Activated effector memory CD4-positive, alpha-beta T cell treated with anti-CD3 and anti-CD28 coated beads, Interleukin-2, amount 50 U/mL, for 16 hours (primary cell): ENCODE data around the gene SNAP91.
"Not testable (repeated sequence)": the region's sequence is repeated elsewhere in the genome, so short reads cannot be mapped to it uniquely, and the experiment has no call there.

Experiments
- DNase-seq: peaks from one replicate; pipeline ENCODE4 v3.0.0-alpha.2; 2020

Gene SNAP91

GRCh38 chr6:83629908-83630307 is 79.0 kb downstream of the SNAP91 start:
- DNase-seq = not testable (repeated sequence)

GRCh38 chr6:83615025-83615999 is 93.6 kb downstream of the SNAP91 start:
- DNase-seq = no peak

GRCh38 chr6:83613378-83613777 is 95.5 kb downstream of the SNAP91 start:
- DNase-seq = no peak

- DNase-seq = no peak
Measured at GRCh38 chr6:83609248-83609647, 99.7 kb downstream of the SNAP91 start.

GRCh38 chr6:83605517-83605916 is 103.4 kb downstream of the SNAP91 start:
- DNase-seq = no peak

GRCh38 chr6:83603551-83603950 is 105.3 kb downstream of the SNAP91 start:
- DNase-seq = no peak

- no peak for DNase-seq
Measured at GRCh38 chr6:83601119-83601518, 107.8 kb downstream of the SNAP91 start.

- no peak for DNase-seq
Measured at GRCh38 chr6:83600459-83600858, 108.4 kb downstream of the SNAP91 start.

- DNase-seq = no peak
Measured at GRCh38 chr6:83597511-83597910, 111.4 kb downstream of the SNAP91 start.

GRCh38 chr6:83597051-83597450 is 111.8 kb downstream of the SNAP91 start:
- no peak for DNase-seq

GRCh38 chr6:83594941-83595340 is 114.0 kb downstream of the SNAP91 start:
- no peak for DNase-seq

GRCh38 chr6:83593395-83593785 is 115.5 kb downstream of the SNAP91 start:
- no peak for DNase-seq

- DNase-seq = no peak
Measured at GRCh38 chr6:83592770-83593394, 116.0 kb downstream of the SNAP91 start.

GRCh38 chr6:83590416-83590815 is 118.5 kb downstream of the SNAP91 start:
- no peak for DNase-seq

GRCh38 chr6:83589076-83589475 is 119.8 kb downstream of the SNAP91 start:
- DNase-seq = no peak

- DNase-seq = no peak
Measured at GRCh38 chr6:83578057-83578456, 130.8 kb downstream of the SNAP91 start.

GRCh38 chr6:83574783-83575182 is 134.1 kb downstream of the SNAP91 start:
- DNase-seq = no peak

GRCh38 chr6:83571663-83572185 is 137.2 kb downstream of the SNAP91 start:
- not testable (repeated sequence) for DNase-seq

GRCh38 chr6:83558975-83559374 is 149.9 kb downstream of the SNAP91 start:
- DNase-seq = no peak

- DNase-seq = no peak
Measured at GRCh38 chr6:83556871-83557270, 152.0 kb downstream of the SNAP91 start.

GRCh38 chr6:83551748-83552147 is 157.2 kb downstream of the SNAP91 start:
- not testable (repeated sequence) for DNase-seq

GRCh38 chr6:83550482-83550881 is 158.4 kb downstream of the SNAP91 start:
- DNase-seq = not testable (repeated sequence)

GRCh38 chr6:83546636-83547035 is 162.3 kb downstream of the SNAP91 start:
- DNase-seq = no peak

- DNase-seq = no peak
Measured at GRCh38 chr6:83539678-83540077, 169.2 kb downstream of the SNAP91 start.
